Measurements from ENCODE around the gene COLEC12.

COLEC12 gene

DNA sequence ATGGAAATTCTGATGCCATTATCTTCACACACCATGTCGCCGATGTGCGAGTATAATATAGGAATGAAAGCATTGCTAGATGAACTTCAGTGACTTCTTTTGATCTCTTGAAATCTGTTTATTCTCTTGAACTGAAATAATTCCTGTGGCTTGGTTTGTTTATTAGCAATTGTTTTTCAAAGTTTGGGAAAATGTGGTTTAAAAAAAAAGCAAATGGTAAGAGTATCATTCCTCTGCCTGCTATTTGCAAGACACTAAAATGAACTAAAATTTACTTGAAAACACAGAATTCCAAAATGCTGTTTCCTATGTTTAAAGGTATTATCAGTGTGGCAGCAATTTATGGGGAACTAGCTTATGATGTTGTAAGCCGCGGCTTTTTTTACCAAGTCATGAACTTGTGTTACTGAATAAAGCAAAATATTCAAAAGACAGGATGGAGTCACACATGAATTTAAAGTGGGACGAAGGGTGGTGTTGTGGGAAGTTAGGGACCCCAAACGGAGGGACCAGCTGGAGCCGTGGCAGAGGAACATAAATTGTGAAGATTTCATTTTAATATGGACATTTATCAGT, 96.4 kb downstream of the COLEC12 start:
- no peak overlapping the region for H3K4me3 ChIP-seq
- TF ChIP-seq, protein P1, sequence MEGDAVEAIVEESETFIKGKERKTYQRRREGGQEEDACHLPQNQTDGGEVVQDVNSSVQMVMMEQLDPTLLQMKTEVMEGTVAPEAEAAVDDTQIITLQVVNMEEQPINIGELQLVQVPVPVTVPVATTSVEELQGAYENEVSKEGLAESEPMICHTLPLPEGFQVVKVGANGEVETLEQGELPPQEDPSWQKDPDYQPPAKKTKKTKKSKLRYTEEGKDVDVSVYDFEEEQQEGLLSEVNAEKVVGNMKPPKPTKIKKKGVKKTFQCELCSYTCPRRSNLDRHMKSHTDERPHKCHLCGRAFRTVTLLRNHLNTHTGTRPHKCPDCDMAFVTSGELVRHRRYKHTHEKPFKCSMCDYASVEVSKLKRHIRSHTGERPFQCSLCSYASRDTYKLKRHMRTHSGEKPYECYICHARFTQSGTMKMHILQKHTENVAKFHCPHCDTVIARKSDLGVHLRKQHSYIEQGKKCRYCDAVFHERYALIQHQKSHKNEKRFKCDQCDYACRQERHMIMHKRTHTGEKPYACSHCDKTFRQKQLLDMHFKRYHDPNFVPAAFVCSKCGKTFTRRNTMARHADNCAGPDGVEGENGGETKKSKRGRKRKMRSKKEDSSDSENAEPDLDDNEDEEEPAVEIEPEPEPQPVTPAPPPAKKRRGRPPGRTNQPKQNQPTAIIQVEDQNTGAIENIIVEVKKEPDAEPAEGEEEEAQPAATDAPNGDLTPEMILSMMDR (IDR thresholded peaks at IDR 0.05) = no peak
- no peak overlapping the region for H3K27ac ChIP-seq
- DNase-seq (ENCODE audit: low spot score) = no peak

DNA sequence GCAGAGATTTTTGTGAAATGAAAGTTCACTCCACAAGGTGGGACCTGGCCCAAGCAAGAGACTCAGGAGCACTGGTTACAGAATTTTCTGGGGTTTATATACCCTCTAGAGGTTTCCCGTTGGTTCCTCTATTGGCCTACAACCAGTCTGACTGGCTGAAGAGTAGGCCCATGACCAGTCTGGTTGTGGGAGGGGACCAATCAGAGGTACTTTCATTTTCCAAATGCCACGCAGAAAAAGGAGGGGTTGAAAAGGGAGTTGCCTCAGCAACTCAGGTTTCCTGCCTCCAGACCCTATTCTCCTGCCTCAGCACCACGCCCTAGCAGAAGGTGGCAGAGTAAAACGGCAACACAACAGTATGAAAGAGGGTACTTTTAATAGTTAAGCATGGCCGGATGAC, 98.4 kb downstream of the COLEC12 start:
- DNase-seq (ENCODE audit: low spot score) = no peak
- no peak overlapping the region for H3K4me3 ChIP-seq
- TF ChIP-seq, protein P1 (IDR thresholded peaks at IDR 0.05) = no peak
- no peak overlapping the region for H3K27ac ChIP-seq

GRCh38 chr18:400456-400855, 100.0 kb downstream of the COLEC12 start:
- H3K27ac ChIP-seq = no peak overlapping the region
- TF ChIP-seq, protein P1 (IDR thresholded peaks at IDR 0.05) = no peak
- DNase-seq (ENCODE audit: low spot score) = no peak
- no peak overlapping the region for H3K4me3 ChIP-seq

- Histone ChIP-seq H3K4me3 (no peak overlapping the region), H3K27ac (peak overlapping the region in 1 of 2 donors; percentile 45)
- TF ChIP-seq, protein P1 (IDR thresholded peaks at IDR 0.05) = no peak
- DNase-seq (ENCODE audit: low spot score) = no peak
Observed at GRCh38 chr18:399631-400135, 100.8 kb downstream of the COLEC12 start.

DNA sequence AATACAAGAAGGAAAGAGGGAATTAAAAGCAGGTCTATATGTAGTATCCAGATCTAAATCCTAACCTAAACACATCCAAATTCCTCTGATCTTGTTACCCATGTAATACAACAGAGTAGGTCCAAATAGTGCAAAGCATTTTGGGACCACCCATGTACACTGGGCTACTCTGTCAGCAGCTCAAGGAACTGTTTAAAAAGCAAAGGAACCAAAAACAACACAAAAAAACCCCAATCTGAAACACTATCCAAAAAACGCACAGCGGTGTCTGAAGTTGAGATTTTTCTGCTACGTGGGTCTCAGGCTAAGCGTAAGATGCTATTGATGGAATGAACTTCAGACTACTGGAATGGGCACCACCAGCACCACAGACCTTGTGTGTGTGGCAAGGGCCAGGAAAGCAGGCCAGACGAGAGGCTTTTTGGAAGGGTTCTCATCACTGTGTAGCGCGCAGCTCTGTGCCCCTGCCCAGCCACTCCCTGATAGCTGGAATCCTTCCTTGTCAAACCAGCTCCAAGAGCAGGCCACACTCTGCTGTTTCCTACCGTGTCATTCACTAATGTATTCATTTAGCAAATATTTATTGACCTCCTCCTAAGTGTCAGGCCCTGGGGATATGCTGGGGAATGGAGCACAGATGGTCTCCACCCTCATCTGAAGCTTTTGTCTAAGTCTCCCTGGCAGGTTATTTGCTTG, 101.4 kb downstream of the COLEC12 start:
- Histone ChIP-seq H3K4me3 (no peak overlapping the region), H3K27ac (peak overlapping the region in 1 of 2 donors; percentile 45)
- no peak for DNase-seq (ENCODE audit: low spot score)
- TF ChIP-seq, protein P1 (IDR thresholded peaks at IDR 0.05) = no peak

DNA sequence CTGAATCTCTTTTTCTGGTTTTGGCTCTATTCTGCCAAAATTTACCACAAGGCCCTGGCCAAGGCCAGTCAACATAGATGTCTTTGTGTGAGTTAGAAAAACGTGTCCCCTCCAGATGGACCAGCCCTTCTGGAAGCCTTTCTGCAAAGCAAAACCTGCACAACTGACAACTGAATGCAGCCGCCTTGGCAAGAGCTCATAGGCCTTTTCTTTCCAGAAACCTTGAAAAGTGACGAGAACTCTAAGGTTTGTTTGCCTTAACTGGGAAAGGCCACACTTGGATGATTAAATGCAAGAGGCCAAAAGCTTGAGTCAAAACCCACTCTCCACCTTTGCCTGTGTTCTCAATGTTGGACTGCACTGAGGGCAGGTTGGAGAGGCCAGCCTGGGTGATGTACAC, 103.9 kb downstream of the COLEC12 start:
- DNase-seq (ENCODE audit: low spot score) = no peak
- Histone ChIP-seq H3K27ac (no peak overlapping the region), H3K4me3 (no peak overlapping the region)
- TF ChIP-seq, protein P1 (IDR thresholded peaks at IDR 0.05) = no peak

- H3K27ac ChIP-seq = peak overlapping the region in 1 of 2 donors; percentile 56
Observed at GRCh38 chr18:396251-396555, 104.3 kb downstream of the COLEC12 start.

More at GRCh38 chr18:396251-396555, 104.3 kb downstream of the COLEC12 start:
- no peak overlapping the region for H3K4me3 ChIP-seq
- no peak for DNase-seq (ENCODE audit: low spot score)
- TF ChIP-seq, protein P1 (IDR thresholded peaks at IDR 0.05) = no peak

Measured in coronary artery (tissue), 2 donors.